Fibroblast of villous mesenchyme (primary cell): Measurements from ENCODE around the gene TYMS. TPM values are rescaled to one million over a fixed set of nuclear protein-coding genes. Genes with fewer than 3 reads are reported as not detected.
"Not testable (repeated sequence)": the region's sequence is repeated elsewhere in the genome, so short reads cannot be mapped to it uniquely, and the experiment has no call there.

Experiments
- DNase-seq: peaks from one replicate; pipeline ENCODE4 v3.0.0-alpha.2; 2010; ENCODE audit warnings: low read depth
- H3K4me3 ChIP-seq: 2 replicates; pipeline ENCODE4 v1.5.1; 2011; ENCODE audit warnings: low read depth, mild to moderate bottlenecking, low read length
- total RNA-seq: library from RNA; depleted of rRNA; stranded (reverse); fragments of >200 nt; gene quantifications from 2 replicates; pipeline ENCODE4 v1.2.3, GENCODE V29; 2012
- TF ChIP-seq, protein P1 (sequence below): IDR thresholded peaks from 2 replicates; pipeline ENCODE4 v1.5.1; 2012; ENCODE audit warnings: low read depth, mild to moderate bottlenecking, low read length; ENCODE audit not compliant: insufficient read depth

Gene TYMS
- total RNA-seq, 1 donor, result 15.1 TPM

DNA sequence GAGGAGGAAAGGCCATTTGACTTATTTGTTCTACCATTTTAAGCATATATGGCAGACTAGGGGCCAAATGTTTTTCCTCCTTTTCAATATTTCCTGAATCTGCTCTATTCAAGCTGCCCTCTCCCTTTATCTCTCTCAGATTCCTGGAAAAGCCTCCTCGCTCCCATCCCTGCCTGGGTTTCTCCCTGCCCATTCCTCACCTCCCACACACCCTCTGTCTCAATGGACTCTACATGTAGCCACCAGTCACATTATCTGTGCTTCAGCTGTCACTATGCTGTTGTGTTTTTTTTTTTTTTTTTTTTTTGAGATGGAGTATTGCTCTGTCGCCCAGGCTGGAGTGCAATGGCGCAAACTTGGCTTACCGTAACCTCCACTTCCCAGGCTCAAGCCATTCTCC is 22.9 kb downstream of the TYMS start:
- no peak overlapping the region for H3K4me3 ChIP-seq
- no peak for DNase-seq
- TF ChIP-seq, protein P1, sequence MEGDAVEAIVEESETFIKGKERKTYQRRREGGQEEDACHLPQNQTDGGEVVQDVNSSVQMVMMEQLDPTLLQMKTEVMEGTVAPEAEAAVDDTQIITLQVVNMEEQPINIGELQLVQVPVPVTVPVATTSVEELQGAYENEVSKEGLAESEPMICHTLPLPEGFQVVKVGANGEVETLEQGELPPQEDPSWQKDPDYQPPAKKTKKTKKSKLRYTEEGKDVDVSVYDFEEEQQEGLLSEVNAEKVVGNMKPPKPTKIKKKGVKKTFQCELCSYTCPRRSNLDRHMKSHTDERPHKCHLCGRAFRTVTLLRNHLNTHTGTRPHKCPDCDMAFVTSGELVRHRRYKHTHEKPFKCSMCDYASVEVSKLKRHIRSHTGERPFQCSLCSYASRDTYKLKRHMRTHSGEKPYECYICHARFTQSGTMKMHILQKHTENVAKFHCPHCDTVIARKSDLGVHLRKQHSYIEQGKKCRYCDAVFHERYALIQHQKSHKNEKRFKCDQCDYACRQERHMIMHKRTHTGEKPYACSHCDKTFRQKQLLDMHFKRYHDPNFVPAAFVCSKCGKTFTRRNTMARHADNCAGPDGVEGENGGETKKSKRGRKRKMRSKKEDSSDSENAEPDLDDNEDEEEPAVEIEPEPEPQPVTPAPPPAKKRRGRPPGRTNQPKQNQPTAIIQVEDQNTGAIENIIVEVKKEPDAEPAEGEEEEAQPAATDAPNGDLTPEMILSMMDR, result no peak

DNA sequence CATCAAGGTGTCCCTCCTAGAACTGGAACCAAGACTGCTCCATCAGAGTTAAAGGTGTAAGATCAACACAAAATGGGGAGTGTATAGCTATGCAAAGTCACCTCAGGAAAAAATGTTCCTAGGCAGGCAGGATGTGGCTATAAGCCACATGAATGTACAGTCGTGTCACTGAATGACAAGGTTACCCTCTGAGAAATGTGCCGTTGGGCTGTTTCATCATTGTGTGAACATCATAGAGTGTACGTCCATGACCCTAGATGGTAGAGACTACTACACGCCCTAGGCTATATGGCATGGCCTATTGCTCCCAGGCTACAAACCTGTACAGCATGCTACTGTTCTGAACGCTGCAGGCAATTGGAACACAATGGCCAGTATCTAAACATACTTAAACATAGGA is 24.5 kb downstream of the TYMS start:
- no peak overlapping the region for H3K4me3 ChIP-seq
- TF ChIP-seq, protein P1, result no peak
- no peak for DNase-seq

DNA sequence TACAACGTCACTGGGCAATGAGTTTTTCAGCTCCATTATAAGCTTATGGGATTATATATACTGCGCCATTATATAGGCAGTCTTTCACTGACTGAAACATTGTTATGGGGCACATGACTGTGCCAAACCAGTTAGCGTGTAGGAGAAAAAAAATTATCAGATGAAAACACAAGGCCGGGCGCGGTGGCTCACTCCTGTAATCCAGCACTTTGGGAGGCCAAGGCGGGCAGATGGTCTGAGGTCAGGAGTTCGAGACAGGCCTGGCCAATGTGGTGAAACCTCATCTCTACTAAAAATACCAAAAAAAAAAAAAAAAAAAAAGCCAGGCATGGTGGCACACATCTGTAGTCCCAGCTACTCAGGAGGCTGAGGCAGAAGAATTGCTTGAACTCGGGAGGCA is 25.0 kb downstream of the TYMS start:
- DNase-seq, H3K4me3 ChIP-seq: not testable (repeated sequence)

DNA sequence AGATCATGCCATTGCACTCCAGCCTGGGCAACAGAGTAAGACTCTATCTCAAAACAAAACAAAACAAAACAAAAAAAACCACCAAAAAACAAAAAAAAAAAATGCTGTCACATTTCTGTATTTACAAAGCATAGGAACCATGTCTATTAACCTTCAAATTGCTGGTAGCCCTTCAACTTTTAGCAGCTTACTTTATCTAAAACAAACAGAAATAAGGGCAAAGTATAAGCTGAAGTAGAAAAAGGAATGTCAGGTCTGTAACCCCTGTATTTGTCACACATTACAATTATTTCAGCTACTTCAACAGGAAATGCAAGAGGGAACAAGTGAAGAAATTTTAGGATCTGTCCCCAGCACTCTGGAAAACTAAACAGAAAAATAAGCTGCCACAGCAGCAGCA is 25.4 kb downstream of the TYMS start:
- H3K4me3 ChIP-seq, result no peak overlapping the region
- TF ChIP-seq, protein P1, result no peak
- DNase-seq, result no peak

DNA sequence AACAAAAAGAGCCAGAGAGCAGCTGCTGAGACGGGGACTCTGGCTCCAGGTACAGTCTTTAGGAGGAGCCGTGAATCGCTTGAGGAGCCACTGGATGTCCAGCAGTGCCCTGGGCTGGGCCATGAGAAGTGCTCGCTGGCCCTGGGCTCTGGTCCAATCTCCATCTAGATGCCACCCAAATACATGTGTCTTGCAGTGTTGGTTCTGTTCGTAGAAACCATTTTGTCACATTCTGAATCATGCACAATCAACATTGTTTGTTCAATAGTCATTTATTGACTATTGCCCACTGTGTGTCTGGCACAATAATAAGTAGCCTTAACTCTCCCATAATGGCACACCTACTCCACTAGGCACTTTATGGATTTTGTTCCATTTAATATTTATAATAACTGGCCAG is 26.1 kb downstream of the TYMS start:
- no peak overlapping the region for H3K4me3 ChIP-seq
- TF ChIP-seq, protein P1, result no peak
- DNase-seq, result no peak

DNA sequence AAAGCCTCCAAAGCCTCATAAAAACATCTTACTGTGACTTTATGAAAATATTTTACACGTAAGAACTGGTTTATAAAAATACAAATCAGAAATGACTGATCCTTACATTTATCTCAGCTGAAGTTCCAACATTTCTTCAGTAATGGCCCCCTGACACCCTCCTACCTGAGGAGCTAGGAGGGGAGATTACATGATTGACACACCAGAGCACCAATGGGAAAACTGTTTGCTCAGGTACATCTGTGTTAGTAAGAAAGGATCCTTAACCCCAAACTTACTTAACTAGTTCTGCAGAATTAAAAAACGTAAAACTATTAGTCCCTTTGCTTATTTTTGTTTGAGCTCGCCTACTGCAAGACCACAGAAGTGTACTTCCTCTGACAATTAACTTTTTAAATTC is 28.0 kb downstream of the TYMS start:
- H3K4me3 ChIP-seq, result no peak overlapping the region
- TF ChIP-seq, protein P1, result no peak
- DNase-seq, result no peak

DNA sequence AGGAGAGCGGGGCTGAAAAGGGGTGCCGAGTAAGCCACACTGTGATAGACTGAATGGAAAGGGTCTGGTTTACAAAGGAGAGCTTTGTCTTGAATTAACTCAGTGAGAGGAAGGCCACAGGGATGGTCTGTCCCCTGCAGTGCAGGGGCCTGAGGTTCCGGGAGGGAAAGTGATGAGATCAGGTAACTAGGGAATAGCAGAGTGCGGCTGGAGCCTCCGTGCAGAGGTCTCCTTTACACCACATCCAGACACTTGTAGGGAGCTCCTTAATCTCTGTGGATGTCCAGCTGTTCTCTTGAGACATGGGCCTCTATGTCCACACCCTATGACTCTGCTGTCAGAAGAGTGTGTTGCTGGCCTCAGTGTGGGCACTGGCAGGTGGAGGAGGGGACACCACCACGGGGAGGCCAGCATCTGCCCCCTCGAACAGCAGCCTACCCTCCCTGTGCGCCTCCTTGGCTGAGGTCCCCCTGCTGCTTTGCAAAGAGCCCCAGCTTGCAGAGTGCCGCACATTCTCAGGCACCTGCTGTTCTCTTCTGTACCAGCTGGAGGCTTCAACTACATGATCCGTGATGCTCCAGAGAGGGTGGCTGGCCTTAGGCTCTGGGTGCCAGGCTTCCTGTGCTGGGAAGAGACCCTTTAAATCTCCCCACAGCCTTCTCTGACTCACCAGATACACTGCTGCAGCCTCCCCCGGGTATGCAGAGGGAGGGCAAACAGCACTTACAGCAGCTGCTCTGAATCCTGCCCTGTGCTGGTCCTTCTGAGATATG is 29.1 kb downstream of the TYMS start:
- no peak overlapping the region for H3K4me3 ChIP-seq
- TF ChIP-seq, protein P1, result no peak
- no peak for DNase-seq
